H1 (cell line): ENCODE results near the gene SLC17A4. TPM values are rescaled to one million over a fixed set of nuclear protein-coding genes. Genes with fewer than 3 reads are reported as not detected.

Experiments
- KDM1A ChIP-seq: fragments of 200-600, 300-600 bp; sonication (generic); IDR thresholded peaks from 2 replicates; pipeline ENCODE4 v1.7.1; 2016; ENCODE audit warnings: mild to moderate bottlenecking, low read length, borderline replicate concordance
- PHF8 ChIP-seq: fragments of 200-600 bp; sonication (generic); conservative IDR thresholded peaks from 2 replicates; pipeline ENCODE4 v1.7.1; 2012; ENCODE audit warnings: low read depth, mild to moderate bottlenecking, inconsistent platforms, low read length, moderate library complexity
- RFX5 ChIP-seq: IDR thresholded peaks from 2 replicates; pipeline ENCODE4 v1.6.1; 2011; ENCODE audit warnings: low read depth, low read length, improper control_type of control experiment, borderline replicate concordance
- SP4 ChIP-seq: IDR thresholded peaks from 2 replicates; pipeline ENCODE4 v1.6.1; 2012; ENCODE audit warnings: low read length, inconsistent platforms
- polyA plus RNA-seq, 7 experiments: library from polyadenylated mRNA; depleted of rRNA in 3 of 7; stranded (reverse) in 5 of 7; unstranded in 2 of 7; fragments of >200 nt in 5 of 7; fragments of 200-250 nt in 2 of 7; gene quantifications; 1 replicate in 5 of 7; 2 replicates in 1 of 7; 4 replicates in 1 of 7; pipeline versions ENCODE4 v1.2.1 to v1.2.3, GENCODE V29; 2011 to 2013; ENCODE audit warnings: missing spikeins in 2 of 7, mixed read lengths in 2 of 7
- total RNA-seq: library from RNA; stranded (reverse); fragmentation: NEBNext Ultra II Directional; extraction: Animal tissue kit (Norgen Biotek cat#: 25700); gene quantifications from 2 replicates; pipeline ENCODE4 v1.2.1, GENCODE V29; 2021

The SLC17A4 gene
- total and polyA plus RNA-seq, 2 of the 8 experiments (the other 6 are each of a cell fraction or from before 2014, with no cell fraction given) = not detected

GRCh38 chr6:25777856-25778649 lies 23.5 kb downstream of the SLC17A4 start (continued):
- TF ChIP-seq RFX5 (no peak), SP4 (no peak), PHF8 (no peak), KDM1A (no peak)
